T-helper 9 cell (primary cell): ENCODE measurements around the gene OR52N5.

ENCODE experiments used
- DNase-seq: peaks from one replicate; pipeline ENCODE4 v3.0.0-alpha.2; 2020
- total RNA-seq, 2 donors: gene quantifications; one replicate each; lab custom pipeline; 2026; lab: John Stamatoyannopoulos, UW

Gene OR52N5
- total RNA-seq = 0 reads per million in 2 donors

DNA sequence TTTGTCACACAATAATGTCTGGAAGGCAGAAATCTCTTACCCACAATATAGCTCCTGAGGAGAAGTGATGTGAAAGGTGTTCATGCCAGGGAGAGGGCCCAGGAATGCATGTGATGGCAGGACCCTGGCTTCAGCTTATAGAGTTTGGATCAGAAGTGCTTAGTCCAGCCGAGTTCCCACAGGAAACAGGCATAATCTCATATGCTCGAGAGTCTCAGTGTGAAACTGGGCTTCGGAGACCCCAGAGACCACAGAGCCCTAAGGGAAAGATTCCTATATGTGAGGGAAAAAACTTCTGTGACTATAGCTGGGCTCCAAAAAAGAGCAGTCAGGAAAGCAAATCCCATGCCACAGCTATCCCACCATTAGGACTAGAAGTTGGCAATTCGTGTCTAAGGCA, at the start of gene OR52N5:
Gene OR52N5 (minus strand): TSS at position 101 of the 400 bp plus-strand sequence. CDS start 4,721 bp downstream, outside the sequence.
- DNase-seq = no peak

- no peak for DNase-seq
Measured at GRCh38 chr11:5831196-5831829, 48.2 kb upstream of the OR52N5 start.

DNA sequence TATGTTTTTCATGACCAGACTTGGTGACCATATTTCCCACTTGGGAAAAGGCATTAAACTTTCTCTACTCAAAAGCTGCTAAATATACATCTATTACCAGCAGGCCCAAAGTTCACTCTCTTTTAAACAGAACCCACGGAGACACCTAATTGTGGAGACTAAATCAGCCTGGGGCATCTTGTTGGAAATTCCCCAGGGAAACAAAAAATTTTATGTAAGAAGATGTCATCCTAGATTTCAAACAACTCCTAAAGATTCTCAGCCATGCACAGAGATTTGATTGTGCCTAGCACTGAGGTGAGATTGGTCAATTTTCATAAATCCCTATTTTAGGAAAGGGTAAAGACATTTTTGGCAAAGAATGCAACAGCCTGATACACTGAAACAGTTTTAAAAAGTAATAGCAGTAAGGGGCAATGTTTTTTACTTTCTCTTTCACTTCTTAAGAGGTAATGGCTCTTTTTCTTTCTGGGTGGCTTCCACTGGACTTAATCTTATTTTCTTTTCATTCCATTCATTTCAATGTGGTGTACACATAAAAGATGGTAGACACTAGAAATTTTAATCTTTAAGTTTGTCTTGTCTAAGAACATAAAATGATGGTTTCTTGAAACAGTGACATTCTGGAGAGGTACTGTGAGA, 35.2 kb upstream of the OR52N5 start:
- DNase-seq = no peak

GRCh38 chr11:5815534-5815933, 32.4 kb upstream of the OR52N5 start:
- DNase-seq = no peak

GRCh38 chr11:5809905-5810795, 27.0 kb upstream of the OR52N5 start:
- DNase-seq = no peak

- no peak for DNase-seq
Measured at GRCh38 chr11:5809122-5809519, 26.0 kb upstream of the OR52N5 start.

DNA sequence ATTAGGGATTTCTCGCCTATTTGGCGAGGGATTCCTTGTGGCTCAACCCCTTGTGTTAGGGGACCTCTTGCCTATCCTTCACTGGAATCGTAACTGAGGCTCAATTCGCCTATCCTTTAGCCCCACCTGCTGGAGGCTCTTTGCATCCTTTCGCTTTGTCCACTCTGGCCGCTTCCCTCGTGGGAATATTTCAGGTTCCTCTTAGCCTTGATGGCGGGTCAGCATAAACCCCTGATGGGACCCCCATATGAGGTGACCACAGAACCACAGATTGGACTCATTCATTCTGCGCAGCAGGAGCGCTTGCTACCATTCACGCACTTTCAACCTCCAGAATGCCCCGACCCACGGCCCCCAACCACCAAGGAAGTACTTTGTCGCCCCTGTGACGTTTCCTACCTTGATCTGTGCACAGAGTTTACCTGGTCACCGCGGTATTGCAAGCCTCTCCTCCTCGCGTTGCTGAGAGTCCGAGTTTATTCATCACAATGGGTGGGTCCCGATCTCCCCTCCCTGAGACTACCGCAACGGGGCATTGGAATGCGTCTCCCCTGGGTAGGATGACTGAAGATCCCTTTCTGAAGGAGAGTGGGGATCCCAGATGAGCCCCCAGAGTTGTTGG, 25.5 kb upstream of the OR52N5 start, which contains the start of gene OR52N2:
Gene OR52N2 (plus strand): TSS at position 425 of the 622 bp plus-strand sequence. CDS start 11,412 bp downstream, outside the sequence.
- DNase-seq = peak; percentile 59

- DNase-seq = no peak
Measured at GRCh38 chr11:5807580-5807979, 24.4 kb upstream of the OR52N5 start.

DNA sequence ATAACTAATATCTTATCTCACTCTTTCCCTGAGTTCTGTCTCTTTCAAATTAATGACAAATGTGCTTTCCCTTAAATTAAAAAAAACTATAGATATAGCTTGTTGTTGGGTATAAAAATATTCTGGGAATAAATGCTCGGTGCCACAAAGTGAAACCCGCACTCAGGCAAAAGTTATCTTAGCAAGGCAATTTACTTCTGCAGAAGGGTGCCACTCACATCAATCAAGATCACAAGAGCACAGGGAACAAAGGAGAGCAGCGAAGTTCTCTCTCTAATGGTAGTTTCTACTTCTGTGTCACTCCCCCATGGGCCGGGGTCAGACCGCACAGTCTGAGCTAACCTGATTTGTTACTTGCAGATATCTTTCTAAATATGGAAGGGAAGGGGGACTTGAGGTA, 20.8 kb upstream of the OR52N5 start:
- DNase-seq = no peak

- no peak for DNase-seq
Measured at GRCh38 chr11:5796541-5796940, 13.4 kb upstream of the OR52N5 start.

GRCh38 chr11:5791165-5791564, 8.0 kb upstream of the OR52N5 start, which contains the start of gene OR52N1:
OR52N1 (minus strand) TSS chr11:5791265; CDS start chr11:5788816, 2,449 bp downstream.
- no peak for DNase-seq

DNA sequence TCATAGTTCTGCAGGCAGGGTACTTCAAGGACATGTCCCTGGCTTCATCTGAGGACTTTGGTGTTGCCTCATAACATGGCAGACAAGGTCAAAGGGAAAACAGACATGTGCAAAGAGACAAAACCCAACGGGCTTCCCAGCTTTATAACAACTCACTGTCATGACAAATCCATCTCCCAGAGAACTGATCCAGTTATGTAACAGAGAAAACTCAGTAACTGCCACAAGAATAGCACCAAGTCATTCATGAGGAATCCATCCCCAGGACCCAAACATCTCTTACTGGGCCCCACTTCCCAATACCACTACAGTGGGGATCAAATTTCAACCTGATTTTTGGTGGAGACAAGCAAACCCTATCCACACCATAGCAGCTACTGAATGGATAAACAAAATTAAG, 16.1 kb downstream of the OR52N5 start:
- no peak for DNase-seq

DNA sequence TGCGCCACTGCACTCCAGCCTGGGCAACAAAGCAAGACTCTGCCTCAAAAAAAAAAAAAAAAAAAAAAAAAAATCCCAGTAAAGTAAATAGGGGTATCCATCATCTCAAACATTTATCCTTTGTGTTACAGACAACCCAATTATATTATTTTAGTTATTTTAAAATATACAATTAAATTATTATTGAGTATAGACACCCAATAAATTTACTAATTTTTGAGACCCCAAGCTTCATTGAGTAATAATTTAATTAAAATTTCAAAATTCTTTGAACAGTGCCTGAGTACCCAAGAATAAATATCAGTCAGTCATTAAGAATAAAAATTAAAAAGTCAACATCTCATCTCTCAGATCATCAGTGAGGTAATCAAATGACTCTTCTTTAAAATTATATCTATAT, 29.2 kb downstream of the OR52N5 start, which contains the start of gene OR52N4:
Gene OR52N4 (plus strand): TSS at position 301 of the 400 bp plus-strand sequence. CDS start 498 bp downstream, outside the sequence.
- DNase-seq = no peak

DNA sequence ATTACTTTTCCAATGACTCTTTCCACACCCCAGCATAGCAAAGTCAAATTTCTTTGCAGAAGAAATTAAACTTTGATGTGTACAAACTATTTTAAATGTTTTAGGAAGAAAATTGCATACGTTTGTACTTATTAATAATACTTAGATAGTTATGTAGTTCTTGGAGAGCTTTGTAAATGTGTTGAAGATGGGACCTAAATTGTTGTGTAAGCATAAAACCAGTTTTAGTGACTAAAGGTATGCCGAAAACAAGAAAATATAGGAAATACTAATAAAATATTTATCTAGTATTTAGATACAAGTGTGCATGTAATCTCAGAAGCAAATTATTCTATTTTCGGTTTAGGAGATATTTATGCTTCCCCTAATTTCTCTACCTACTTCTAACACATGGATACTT, 33.3 kb downstream of the OR52N5 start:
- no peak for DNase-seq

GRCh38 chr11:5746614-5747013, 36.5 kb downstream of the OR52N5 start:
- no peak for DNase-seq

DNA sequence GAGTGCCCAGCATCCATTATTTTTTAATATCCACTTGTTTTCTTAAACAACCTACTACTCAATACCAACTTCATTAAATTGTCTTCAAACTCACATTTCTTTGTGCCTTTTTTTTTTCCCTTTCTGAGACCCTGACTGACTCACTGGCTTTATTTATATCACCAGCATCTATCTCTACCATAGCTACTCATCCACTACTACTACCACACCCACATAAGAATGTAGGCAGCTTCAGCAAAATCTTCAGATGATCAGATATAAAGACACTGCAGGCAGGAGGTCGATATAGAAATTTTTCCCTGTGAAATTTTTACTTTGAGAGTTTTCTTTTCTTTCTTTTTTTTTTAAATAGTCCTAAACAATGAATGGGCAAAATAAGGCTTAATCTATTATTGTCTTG, 44.7 kb downstream of the OR52N5 start:
- DNase-seq = no peak

DNA sequence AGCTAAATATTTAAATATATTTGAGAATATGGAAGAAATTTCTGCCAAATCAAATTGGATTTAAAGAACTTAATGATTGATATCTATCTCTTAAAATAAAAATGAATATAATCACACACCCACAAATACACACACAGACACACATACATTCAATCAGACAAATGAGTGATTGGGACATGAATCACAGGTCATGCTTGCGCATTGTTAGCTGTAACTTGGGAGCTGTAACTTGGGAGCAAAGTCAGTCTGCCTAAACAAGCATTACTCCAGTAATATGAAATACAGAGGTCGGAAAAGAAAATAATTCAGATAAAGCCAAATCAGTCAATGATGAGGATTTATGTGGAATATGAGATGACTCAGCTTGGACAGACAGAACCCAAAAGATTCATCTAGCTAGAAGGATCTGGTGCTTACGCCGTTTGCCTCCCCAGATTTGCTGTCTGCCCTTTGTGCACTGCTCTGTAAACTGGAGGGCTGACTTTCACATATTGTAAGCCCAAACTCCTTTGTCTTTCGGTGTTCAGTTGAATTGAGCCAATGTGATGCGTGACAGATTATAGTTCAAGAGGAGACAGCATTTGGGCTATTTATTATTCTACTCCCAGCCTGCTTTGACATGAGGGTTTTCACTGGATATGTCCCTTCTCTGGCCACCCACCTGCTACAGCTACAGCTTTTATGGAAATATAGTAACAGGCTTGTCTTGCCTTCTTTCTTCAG, 45.3 kb downstream of the OR52N5 start:
- DNase-seq = no peak

- DNase-seq = no peak
Measured at GRCh38 chr11:5737091-5737490, 46.1 kb downstream of the OR52N5 start.

DNA sequence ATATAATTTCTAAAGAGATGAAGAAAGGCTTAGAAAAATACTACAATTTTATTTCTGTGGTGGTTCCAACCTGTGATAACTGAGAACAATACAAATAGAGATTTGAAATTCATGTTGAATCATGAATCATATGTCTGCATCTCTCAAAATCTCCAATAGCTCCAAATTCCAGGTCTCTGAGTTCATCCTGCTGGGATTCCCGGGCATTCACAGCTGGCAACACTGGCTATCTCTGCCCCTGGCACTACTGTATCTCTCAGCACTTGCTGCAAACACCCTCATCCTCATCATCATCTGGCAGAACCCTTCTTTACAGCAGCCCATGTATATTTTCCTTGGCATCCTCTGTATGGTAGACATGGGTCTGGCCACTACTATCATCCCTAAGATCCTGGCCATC, 46.8 kb downstream of the OR52N5 start, which contains the start of gene OR56B1:
Gene OR56B1 (plus strand): TSS at position 53 of the 400 bp plus-strand sequence. CDS start 69 bp downstream, at position 122.
- DNase-seq = no peak

DNA sequence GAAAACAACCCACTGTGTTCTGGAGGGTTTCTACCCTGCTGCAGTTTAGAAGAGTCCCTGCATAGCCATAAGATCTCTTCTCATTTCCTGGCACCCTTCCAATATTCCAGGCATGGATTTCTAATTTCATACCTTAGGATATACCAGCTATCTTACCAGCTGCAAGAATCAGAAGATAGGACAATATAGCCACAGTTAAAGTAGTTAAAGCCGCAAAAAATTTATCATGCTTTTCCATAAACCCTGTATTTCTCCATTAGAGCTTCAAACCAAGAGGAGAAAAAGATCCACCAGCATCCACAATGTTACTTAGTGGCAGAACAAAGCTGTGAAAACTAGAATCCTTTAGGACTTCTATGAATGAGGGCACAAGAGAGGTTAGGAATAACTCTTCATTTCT, 55.5 kb downstream of the OR52N5 start:
- DNase-seq = no peak

DNA sequence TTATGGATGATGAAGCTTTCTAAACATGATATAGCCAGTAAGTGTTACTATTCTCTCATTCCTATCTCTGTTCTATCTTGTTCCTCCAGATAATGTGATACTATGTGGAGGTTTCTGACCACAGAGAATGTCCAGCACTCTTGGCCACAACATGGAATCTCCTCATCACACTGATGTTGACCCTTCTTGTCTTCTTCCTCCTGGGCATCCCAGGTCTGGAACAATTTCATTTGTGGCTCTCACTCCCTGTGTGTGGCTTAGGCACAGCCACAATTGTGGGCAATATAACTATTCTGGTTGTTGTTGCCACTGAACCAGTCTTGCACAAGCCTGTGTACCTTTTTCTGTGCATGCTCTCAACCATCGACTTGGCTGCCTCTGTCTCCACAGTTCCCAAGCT, 56.8 kb downstream of the OR52N5 start:
- DNase-seq = no peak
